HG03521 (cell line): ENCODE data around the gene PIK3C2G.

Experiments
- ATAC-seq: cut with Tn5 transposase; IDR thresholded peaks from one replicate; pipeline ENCODE4 v1.9.1; 2021; ENCODE audit warnings: mild to moderate bottlenecking, moderate library complexity; ENCODE audit not compliant: unreplicated experiment

The PIK3C2G gene

DNA sequence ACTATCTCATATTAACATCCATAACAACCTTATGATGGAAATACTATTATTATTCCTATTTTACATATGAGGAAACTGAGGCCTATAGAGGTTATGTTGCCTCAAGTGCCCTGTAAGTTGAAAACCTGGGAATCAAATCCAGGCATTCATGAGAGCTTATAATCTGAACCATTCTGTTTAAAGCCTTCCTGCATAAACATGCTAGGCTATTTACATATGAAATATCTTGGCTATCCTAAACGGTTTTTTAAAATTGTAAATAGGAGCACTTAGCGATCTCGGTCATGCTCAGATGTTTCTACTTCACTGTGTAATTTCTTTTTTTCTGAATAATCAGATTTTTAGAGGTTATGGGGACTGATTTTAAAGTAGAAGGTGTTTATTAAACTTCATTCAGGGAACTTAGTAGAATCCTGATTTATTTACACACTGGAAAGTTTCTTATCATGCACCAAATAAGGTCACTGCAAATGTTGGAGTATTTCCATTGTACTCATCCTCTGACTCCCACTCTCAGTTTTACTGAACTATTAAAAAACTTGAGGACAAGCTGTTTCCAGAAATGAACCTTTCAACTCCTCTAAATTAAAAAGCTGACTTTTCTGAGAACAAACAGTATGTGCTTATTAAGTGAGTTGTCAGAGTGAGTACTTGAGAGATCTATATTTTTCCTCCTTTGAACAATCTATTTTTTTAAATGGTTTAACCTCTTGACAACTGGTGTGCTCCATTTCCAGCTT lies 141.7 kb downstream of the PIK3C2G start:
- no peak for ATAC-seq

DNA sequence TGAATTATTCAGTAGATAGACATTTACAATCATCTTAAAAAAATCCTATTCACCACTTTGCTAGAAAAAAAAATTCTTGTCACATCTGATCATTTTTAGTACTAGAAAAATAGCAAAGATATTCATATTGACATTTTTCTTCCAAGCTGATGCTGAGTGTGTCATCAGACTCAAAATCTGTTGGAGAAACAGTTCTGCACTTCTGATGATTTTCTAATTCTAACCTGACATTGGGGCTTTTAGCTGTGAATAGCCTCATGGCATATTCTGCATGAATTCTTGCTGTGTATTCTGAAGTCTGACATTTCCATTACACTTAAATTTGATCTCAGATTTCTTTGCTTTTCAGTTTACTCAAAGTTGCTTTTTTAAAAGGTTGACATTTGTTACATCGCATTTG lies 150.1 kb downstream of the PIK3C2G start:
- ATAC-seq = no peak

DNA sequence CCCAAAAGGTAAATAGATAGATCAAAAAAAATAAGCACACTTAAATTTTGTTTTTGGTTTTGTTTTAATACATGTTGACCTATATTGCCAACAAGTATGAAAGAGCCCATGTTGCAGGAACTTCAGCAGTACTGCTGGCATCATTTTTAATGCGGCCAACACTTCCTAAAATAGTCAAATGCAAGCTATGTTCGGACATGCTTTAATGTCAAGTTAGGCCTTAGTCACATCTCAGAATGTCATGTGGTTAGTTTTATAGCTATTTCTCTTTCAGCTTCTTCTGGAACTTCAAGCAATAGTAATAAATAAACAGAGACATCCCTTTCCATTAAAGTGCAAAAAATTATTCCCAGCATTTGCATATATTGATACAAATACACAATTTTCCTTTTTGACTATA lies 153.4 kb downstream of the PIK3C2G start:
- ATAC-seq = no peak

DNA sequence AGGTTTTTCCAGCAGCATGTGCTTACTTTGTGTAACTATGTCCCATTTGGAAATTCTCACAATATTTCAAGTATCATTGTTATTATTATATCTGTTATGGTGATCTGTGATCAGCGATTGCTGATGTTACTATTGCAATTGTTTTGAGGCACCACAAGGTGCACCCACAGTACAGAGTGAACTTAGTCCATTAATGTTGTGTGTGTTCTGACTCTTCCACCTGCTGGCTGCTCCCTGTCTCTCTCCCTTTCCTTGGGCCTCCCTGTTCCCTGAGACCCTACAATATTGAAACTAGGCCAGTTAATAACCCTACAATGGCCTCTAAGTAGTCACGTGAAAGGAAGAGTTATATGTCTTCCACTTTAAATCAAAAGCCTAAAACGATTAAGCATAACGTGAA lies 153.9 kb downstream of the PIK3C2G start:
- ATAC-seq = no peak

DNA sequence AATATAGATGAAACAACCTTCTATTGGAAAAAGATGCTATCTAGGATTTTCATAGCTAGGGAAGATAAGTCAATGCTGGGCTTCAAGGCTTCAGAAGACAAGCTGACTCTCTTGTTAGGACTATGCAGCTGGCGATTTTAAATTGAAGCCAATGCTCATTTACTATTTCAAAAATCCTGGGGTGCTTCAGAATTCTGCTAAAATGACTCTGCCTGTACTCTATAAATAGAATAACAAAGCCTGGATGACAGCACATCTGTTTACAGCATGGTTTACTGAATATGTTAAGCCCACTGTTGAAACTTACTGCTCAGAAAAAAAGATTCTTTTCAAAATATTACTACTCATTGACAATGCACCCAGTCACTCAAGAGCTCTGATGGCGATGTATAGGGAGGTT lies 155.1 kb downstream of the PIK3C2G start:
- ATAC-seq = no peak

DNA sequence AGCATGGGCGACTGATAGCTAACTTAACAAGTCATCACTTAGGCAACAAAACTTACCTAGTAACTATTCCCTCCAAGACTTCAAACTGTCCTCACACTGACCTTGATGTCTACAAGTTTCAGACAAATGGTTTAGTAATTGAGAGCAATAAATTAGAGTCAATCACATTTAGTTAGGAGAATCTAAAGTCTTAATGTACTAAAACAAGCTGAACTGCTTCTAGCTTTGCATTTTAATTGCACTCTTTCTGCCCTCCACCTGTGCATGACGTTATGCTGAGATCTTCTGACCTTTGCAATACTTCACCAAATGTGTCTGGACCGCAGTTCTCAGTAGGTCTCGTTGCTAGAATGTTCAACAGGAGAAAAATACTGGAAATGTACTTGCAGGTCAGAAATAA lies 158.0 kb downstream of the PIK3C2G start:
- no peak for ATAC-seq

DNA sequence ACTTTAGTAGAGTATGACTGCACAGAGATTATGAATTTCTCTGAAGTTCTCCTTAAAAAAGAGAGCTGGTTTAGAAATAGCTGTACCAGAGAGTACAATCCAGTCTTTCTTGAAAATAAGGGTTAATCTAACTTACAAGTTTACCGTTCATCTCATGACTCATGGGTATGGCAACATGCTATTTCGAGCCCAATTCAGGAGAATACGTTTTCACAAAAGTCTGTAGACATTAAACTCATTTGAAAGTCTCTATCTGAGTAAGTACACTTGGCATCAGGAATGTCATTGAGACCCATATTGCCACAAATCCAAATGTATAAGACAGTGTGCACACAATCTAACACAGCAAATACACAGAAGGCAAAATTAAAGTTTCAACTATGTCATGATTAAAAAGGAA lies 160.5 kb downstream of the PIK3C2G start:
- ATAC-seq = no peak

DNA sequence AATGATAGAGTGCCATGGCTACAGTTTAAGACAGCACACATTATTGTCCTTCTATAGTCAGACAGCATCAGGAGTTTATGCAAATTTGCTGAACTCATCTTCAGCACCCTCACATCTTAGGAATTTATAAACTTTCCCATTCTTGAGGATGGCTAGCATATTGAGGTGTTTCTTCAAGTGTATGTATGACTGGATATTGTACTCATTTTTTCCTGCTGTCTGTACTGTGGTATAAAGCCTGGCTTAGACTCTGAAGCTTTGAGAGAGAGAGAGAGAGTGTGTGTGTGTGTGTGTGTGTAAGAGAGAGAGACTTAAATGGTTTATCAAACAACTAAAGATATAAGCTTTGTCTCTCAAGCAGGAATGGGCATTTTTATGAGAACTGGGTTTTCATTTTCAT lies 161.6 kb downstream of the PIK3C2G start:
- ATAC-seq = no peak

DNA sequence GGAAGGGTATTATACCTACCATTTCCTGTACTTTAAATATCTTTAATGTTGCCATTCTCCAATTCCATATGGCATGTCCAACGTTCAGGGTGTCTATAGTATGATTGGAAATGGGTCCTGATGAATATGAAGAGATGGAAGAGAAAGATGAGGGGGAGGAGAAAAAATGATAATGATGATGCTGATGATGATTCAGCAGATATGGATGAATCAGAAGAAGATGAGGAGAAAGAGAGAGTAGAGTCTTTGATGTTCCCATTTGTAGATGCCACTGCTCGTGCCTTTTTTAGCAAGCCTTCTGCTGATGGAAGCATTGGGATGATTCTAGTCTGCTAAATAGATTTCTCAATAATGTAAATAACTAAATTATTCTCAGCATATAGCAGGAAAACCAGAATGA lies 163.5 kb downstream of the PIK3C2G start:
- ATAC-seq = no peak

DNA sequence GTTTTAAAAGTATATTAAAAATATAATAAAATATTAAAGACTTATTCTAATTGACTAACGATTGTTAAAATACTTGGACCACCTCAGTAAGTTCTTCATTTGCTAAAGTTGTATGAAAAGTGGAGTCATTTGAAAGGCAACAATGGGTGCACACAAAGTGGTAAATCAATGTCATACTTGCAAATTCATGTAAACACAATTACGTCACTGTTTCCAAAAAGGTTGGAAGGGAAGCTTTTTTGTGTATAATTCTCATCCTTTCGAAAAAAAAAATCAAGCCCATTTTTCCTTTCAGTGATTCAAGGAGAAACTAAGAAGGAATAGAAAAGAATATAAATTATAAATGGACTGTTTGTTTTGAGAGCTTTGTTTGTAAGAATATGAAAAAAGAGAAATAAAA lies 166.2 kb downstream of the PIK3C2G start:
- ATAC-seq = no peak

DNA sequence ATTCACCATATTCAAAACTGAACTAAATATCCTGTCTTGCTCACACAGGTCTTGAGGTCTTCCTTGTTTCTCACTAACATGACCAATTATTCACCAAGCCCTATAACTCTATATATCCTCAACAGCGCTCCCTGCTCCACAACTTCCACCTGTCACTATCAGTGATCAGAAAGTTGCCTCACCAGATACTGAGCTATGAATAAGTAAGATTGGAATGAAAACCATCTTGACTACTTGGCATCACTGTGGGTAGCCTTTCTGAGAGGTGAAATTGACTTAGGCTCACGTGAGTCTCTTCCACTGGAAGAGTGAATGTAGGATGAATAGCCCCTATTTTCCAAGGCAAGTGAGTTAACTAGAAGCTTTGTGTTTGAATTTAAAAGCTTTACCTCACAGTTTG lies 167.1 kb downstream of the PIK3C2G start:
- no peak for ATAC-seq

DNA sequence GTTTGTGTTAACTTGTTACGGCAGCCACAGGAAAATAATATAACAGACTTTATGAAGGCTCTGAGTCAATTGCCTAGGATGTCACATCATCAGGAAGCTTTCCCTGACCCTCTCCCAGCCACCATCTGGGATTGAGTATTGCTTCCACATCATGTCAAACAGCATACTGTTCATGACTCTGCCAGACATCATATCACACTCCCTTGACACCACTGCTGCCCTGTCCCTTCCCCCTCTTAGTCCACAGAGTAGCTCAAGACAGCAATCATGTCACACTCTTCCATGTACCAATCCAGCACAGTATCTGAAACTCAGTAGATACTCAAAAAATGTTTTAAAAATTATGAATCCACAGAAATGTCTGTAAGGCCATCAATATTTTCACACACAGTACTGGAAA lies 168.0 kb downstream of the PIK3C2G start:
- ATAC-seq = no peak

DNA sequence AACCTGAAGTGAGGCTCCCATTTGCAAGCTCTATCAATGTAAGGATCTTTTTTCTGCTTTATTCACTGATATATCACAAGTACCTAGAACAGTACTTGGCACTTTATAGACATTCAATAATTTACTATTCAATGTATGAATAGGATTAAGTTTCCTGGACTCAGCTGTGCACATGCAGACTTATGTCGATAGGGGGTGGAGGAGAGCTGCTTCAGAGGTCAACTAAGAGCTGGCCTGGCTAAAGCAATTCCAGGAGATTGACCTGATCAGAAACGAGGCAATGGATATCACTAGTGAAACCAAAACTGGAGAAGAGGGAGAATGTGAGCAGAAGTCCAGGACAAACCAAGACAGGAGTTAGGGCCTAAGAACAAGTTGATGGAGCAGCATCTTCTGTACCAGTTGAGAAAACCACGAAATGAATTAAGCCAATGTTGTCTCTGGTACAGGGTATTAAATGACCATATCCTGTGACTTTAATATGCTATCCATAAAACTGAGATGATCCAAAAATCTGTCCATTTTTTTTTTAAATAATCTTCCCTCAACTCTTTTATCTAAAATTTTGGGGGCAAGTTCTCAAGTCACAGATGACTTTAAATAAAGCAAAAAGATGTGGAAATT lies 169.2 kb downstream of the PIK3C2G start:
- ATAC-seq = peak; percentile 46

DNA sequence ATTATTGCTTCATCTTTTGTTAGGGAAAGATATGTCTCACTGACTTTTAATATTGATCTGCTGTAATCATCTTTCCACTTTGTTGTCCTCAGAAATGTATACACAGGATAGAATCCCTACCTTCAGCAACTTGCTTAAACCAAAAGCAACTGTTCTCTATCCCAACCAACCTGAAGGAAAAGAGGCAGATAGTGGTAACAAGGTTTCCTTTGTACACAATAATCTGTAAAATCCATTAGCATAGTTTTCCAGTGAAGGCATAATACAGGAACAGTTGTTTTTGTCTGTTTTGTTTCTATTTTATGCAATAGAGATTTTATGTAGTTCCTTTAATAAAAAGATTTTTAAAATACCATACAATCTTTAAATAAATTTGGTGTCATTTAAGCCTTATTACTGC lies 170.5 kb downstream of the PIK3C2G start:
- ATAC-seq = no peak

DNA sequence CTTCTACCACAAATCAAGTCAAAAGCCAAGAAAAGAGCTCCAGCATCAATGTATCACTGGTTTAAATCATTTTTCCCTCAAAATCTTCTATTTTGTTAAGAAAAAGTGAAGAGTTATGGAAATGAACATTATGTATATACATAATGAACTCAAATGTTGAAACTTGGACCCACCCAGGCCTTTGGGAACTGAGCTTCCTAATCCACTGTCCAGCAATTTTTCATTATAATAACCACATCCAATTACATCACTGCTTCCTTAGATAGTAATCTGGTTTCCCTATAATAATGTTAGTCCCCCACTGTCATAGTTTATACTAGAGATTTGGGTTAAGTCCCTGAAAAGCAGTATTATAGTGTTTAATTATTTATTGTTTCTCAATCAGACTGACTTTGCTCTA lies 170.9 kb downstream of the PIK3C2G start:
- ATAC-seq = no peak

DNA sequence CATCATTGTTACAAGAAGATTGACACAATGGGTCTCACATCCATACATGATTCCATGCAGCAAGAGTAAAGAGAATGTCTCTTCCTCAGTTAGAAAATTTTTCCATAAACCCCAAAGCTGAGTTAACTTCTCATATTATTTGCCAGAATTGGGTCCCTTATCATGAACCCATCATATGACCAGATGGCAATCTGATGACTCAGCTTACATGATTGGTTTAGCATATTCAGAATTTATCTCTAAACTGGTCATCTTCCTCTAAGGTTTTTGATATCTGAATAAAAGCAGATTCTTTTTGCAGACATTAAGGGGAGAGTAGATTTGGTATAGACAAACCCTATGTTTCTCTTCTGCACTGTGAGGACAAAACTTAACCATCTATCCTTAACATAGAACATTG lies 174.9 kb downstream of the PIK3C2G start:
- no peak for ATAC-seq

DNA sequence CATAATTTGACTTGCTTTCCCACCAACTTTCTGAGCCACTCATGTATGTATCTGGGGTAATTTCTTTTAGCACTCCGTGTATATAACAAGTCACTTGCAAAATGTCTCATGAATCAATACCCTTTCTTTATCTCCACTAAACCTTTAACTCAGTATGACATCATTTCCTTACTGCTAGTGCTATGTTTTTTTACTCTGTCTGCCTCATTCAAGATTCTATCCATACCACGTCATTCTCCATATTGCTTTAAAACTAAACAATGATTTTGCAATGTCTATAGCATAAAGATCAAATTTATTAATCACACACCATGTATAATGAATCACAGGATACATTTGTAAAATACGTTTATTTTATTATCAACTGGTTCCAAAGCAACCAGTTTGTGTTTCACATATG lies 178.2 kb downstream of the PIK3C2G start:
- no peak for ATAC-seq

DNA sequence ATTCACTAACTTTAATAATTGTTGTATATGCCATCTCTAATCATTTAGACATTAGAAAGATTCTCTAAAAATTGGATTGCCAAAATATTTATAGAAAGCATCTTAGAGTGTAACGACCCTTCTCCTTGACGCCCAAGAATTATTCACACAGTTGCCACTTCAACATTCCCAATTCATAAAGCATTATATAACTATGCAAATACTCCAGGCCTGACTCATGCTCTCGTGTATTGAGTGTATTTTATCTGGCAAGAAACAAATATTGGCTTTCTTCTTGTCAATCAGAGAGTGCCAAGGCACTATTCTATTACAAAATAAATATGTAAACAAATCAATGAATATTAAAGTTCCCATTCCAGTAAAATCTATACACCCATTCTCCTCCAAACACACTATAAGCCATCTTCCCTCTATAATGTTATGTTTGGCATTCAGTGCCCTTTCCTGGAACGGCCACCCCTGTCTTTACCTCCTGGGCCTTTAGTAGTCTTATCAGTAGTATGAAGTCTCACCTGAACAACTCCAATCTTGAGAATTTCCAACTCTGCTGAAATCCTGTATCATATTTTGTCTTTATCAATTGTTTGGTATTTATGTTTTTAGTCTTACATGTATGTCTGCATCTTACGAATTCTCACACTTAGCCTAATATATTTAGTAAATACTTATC lies 182.6 kb downstream of the PIK3C2G start:
- no peak for ATAC-seq

DNA sequence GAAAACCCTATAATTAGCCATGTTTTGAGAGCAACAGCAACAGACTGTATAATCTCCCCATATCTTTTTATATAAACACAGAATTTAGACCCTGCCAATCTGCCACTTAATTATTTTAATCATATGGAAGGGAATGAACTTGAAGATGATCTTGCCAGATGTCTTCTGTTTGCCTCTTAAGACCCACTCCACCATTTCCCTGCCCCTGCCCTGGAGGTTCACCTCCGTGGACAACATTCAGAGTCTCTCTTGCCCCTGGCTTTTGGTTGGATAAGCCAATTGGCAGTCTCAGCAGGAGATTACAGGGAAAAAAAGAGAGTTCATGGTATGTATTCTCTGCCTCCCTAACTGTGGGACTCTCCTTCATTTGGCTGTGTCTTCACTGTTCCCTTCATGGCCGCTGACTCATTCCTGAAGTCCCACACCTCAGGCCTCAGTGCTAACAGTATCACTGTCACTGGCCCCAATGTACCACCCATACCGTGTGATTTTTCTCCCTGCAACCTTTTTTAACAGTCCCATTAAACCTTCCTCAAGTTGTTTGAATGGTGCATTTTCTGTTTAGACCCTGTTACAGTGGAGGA lies 184.8 kb downstream of the PIK3C2G start:
- ATAC-seq = no peak

DNA sequence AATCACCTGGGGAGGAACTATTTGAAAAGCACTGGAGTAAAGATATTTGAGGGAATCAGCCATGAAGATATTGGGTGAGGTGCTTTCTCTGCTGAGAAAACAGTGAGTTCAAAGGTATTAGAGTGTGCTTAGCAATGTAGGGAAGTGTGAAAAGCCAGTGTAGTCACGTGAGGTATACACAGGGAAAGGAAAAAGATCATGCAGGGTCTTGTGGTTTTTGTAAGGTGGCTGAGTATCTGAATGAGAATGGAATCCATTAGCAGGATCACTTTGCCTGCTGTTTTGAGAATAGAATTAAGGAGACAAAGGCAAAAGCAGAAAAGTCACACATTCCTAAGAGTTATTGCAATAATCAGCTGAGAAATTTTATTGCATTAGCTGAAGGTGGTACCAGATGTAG lies 193.0 kb downstream of the PIK3C2G start:
- ATAC-seq = no peak

DNA sequence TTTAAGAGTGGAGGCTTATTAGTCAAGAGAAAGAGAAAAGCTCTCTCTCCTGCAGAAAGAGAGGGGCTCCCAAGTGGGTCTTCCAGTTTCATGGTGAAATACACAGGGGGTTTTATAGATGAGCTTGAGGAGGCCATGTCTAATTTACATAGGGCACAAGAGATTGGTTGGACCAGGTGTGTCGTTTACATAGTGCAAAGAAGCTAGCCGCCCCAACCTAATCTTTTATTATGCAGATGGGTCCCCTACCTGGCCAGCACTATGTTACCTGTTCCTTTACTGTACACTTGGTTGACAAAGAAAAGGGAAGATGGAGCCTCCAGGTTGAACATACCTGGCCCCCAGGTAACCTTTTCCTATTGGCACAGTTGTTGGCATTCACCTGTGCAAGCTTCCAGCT lies 195.0 kb downstream of the PIK3C2G start:
- no peak for ATAC-seq

DNA sequence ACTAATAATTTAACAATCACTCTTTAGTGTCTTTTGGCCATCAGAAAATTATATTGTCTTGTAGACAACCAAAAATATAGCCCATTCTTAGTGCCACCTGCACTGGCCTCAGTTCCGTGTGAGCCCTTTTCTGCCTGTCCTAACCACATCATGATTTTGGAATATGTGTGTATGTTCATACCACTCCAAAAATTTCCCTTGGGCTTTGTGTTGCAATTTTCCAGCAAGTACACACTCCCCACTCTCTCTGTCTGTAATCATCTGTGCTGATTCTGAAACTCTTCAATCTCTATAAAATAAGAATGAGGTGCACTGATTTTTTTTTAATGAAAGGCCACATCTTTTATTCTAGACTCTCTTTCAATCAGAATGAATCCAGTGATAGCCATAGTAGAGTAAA lies 196.0 kb downstream of the PIK3C2G start:
- ATAC-seq = no peak
